Stimulated activated CD4-positive, alpha-beta T cell treated with anti-CD3 and anti-CD28 coated beads, Interleukin-15, amount 100 ng/mL, for 24 hours (primary cell): ENCODE results near the gene SLC50A1.

Experiments used
- DNase-seq: peaks from one replicate; pipeline ENCODE4 v3.0.0-alpha.2; 2020

SLC50A1 gene, protein sequence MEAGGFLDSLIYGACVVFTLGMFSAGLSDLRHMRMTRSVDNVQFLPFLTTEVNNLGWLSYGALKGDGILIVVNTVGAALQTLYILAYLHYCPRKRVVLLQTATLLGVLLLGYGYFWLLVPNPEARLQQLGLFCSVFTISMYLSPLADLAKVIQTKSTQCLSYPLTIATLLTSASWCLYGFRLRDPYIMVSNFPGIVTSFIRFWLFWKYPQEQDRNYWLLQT

DNA sequence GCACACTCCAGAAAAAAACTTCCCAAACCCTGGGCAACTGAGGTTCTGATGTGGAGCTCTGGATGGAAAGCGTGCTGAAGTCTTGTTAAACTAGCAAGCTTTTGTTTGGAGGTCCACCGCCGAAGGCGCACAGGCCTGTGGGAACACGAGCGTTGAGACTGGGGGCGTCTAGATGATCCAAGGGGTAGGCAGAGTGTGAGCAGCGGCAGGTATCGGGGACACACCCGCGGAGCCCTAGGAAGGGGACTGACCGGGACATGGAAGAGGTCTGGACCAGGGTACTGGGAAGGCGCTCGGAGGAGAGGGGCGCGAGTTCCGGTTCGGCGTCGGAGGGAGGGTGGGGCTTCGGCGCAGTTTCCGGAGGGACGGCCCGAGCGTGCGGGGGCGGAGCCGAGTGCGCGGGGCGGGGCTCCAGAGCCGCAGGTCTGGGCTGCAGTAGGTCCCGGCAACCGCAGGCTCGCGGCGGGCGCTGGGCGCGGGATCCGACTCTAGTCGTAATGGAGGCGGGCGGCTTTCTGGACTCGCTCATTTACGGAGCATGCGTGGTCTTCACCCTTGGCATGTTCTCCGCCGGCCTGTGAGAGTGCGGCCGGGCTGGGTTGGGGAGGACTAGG is at the start of gene SLC50A1:
Gene SLC50A1 (plus strand): TSS at position 438 of the 614 bp plus-strand sequence. CDS start 60 bp downstream, at position 498.
- peak; percentile 97 for DNase-seq

DNA sequence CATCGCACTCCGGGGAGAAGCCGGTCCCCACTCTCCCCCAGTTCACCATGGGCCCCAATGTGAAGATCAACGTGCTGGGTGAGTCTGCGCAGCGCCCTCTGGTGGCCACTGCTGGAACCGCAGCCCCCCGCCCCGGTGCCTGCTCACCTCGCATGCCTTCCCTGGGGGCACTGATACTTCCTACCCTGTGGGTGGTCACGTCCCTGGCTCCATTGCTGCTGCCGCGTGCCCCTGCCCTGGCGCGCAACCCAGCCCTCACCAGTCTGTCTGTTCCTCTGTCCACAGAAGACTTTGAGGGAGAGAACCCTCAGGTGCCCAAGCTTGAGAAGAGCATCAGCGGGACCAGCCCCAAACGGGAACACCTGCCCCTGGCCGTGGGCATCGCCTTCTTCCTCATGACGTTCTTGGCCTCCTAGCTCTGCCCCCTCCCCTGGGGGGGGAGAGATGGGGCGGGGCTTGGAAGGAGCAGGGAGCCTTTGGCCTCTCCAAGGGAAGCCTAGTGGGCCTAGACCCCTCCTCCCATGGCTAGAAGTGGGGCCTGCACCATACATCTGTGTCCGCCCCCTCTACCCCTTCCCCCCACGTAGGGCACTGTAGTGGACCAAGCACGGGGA is 49.4 kb upstream of the SLC50A1 start:
- DNase-seq, result peak; percentile 86

DNA sequence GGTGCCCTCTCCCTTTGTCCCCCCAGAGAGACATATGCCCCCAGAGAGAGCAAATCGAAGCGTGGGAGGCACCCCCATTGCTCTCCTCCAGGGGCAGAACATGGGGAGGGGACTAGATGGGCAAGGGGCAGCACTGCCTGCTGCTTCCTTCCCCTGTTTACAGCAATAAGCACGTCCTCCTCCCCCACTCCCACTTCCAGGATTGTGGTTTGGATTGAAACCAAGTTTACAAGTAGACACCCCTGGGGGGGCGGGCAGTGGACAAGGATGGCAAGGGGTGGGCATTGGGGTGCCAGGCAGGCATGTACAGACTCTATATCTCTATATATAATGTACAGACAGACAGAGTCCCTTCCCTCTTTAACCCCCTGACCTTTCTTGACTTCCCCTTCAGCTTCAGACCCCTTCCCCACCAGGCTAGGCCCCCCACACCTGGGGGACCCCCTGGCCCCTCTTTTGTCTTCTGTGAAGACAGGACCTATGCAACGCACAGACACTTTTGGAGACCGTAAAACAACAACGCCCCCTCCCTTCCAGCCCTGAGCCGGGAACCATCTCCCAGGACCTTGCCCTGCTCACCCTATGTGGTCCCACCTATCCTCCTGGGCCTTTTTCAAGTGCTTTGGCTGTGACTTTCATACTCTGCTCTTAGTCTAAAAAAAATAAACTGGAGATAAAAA is 48.7 kb upstream of the SLC50A1 start:
- no peak for DNase-seq

DNA sequence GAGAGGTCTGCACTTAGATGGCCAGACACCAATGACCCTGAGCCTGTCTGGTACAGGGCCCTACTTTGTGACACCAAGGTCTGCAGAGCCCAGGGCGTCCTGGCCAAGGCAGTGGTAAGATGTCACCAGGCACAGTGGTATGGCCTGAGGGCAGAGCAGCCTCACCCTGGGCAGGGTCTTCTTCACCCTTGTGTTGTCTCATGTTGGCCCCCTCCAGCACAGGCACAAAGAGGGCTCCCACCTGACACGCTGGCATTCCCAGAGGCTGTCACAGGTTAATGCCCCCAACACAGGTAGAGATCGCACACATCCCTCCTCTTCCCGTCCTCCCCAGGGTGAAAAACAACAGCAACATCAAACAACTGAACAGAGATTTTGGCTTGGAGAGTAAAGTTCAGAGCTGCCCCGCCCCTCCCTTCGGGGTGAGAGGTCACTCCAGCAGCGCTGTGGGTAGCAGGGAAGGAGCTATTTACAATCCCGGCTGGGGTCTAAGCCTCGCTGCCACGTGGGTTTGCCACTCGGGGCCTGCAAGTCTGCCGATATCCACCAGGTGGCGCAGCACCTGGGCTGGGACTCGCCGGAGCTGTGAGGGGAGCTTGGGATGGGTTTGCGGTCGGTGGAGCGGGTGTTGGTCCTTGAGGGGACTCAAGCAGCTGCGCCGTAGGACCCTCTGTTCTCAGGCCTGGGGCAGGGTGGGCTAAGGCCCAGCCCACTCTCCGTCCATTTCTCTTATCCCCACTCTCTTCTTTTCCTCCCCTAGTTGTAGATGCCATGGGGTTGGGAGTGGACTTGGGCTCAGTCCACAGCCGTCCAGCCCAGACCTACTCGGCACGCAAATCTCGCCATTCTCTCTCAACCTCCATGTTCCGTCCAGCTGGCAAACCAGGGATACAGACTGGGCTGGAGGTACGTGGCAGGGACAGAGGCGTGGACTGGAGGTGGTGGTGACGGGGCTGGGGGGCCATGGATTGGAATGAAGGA is 44.3 kb upstream of the SLC50A1 start:
- peak; percentile 88 for DNase-seq

DNA sequence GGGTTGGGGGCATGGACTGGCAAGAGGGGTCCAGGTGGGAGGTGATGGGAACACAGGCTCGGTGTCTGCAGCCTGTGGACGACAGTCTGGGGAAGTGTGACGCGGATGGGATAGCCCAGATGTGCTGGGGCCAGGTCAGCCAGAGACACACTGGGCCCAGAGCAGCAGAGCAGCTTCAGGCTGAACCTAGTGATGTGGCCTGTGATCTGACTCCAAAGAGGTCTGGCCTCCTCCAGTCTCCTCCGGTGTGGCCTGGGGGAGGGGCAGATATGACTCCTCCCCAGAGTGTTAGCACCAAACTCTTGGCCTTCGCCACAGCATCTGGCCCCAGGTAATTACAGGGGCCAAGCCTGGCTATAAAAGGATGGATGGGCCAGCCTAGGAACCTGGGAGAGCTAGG is 43.5 kb upstream of the SLC50A1 start:
- DNase-seq, result no peak

DNA sequence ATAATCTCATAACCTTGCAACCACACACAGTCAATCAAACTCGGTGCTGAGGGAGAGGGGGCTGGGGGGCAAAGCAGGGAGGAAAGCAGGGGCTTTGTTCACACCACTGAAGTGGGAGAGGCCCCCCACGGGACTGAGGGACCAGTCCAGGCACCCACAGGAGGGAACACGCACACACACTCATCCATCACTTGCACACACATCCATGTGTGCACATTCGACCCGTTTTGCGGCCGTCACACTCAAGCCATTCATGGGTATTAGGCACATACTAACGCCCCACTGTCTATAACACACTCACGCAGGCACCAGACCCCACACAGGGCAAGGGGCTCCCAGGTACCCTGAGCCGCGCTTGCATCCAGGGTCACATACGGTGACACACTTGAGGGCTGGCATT is 43.0 kb upstream of the SLC50A1 start:
- no peak for DNase-seq

DNA sequence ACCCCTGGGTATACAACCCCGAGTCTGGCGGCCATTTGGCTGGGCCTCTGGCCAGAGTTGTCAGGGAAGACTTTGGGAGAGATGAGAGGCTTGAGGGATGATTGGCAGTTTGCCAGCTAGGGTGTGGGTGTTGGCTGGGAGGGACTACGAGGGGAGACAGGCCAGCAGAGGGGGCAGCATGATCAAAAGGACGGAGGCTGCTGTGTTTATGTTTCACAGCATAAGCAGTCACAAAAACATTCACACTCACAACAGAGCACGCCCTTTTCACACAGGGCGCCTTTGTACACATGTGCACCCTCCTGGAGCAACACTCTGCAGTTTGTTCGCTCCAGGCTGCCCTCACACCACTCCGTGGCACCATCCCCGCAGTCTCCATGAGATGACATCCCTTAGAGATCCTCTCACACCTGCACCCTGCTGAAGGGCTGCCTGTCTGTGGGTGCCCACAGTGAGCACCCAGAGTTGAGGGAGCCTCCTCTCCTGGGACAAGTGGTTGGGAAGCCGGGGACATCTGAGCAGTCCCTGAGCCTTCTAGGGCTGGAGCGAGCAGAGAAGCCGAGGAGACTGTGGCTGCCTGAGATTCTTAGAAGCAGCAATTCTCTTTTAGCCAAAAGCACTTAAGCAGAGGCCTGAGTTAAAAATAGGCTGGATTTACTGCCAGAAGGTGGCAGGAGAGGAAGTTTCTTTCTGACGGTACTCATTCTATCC is 41.6 kb upstream of the SLC50A1 start:
- no peak for DNase-seq

DNA sequence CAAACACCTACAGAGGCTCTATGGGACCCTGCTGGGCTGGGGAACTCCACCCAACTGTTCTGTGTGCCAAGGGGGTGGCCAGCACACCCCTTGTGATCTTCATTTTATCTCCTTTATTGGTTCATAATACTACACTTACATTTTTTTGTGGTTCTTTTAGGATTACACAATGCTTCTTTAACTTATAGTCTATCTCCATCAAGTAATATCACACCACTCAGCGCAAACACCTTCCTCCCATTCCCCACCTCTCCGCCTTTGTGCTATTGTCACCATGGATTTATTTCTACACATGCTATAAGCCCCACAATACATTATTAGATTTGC is 41.1 kb upstream of the SLC50A1 start:
- no peak for DNase-seq

DNA sequence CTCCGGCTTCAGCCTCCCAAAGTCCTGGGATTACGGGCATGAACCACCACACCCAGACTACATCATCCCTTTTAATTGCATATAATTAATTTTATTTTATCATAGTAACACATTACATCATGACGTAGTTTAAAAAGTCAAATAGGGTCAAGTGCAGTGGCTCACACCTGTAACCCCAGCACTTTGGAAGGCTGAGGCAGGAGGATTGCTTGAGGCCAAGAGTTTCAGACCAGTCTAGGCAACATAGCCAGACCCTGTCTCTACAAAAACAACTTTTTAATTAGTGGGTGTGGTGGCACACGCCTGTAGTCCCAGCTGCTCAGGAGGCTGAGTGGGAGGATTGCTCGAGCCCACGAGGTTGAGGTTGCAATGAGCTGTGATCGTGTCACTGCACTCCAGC is 36.3 kb upstream of the SLC50A1 start:
- no peak for DNase-seq

DNA sequence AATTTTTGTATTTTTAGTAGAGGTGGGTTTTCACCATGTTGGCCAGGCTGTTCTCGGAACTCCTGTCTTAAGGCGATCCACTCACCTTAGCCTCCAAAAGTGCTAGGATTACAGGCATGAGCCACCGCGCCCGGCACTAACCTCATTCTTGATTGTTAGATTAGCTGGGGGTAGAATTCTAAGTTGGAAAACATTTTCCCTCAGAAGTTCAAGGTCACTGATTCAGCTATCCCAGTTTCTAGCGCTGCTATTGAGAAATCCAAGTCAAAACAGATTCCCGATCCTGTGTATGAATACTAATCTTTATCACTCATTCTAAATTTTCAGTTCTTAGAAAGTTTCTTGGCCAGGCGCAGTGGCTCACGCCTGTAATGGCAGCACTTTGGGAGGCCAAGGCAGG is 32.3 kb upstream of the SLC50A1 start:
- DNase-seq, result no peak

DNA sequence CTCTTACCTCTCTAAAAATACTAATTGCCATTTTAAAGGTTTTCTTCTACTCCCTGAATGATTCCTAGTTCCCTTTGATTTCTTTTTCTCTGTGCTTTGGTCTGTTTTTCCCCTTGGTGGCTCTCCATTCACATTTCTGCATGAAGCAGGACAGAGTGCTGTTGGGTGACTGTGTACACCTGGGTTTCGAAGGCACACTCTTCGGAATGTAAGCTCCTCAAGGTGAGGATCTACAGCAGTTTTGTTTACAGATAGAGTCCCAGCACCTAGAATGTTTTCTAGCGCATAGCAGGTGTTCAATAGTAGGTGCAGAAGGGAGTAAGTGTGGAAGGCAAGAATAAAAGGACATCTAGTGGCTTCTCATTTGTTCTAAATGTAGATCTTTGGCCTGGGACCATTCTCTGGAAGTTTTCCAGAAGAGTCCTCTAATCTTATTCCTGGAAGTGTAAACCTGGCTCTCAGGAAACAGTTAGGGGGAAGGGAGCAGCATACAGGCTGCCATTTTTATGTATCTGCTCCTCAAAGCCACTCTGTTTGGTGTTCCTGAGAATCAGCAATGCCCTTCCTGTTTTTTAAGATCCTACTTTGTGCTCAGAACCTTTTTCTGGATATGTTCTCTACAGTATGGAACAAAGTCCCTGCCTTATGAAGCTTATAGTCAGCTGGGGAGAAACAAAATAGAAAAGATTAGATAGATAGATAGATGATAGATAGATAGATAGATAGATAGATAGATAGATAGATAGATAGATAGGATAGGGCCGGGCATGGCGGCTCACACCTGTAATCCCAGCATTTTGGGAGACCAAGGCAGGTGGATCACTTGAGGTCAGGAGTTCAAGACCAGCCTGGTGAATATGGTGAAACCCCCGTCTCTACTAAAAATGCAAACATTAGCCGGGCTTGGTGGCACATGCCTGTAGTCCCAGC is 30.8 kb upstream of the SLC50A1 start:
- no peak for DNase-seq

DNA sequence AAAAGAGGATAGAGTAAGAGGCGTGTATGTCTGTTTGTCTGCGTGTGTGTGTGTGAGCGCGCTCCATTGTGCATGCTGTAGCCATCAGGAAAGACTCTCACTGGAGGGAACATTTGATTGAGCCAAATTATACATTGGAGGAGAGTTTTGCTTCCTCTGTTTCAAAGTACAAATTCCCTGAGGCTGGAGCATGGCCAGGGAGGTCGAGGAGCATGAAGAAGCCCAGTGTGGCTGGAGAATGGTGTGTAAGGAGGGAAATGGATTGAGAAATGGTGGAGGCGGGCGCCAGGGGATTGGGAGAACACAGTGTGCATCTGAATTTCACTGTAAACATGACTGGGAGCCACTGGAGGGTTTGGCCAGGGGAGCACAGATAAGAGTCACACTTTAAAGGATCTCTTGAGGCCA is 30.0 kb upstream of the SLC50A1 start:
- no peak for DNase-seq

DNA sequence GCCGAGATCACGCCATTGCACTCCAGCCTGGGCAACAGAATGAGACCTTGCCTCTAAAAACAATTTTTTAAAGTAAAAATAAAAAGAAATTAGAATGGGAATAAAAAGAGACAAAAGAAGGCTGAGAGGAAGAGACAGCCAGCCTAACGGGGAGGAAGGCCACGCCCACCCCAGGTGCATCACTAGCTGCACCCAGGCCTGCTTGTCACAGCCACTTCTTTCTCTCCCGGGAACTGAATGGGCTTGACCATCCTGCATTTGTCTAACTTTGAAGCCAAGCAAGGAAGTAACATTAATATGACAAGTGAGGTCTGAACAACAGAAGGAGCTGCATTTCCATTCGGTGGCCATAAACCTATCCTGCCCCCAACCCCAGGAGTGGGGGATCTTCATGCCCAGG is 28.8 kb upstream of the SLC50A1 start:
- no peak for DNase-seq

DNA sequence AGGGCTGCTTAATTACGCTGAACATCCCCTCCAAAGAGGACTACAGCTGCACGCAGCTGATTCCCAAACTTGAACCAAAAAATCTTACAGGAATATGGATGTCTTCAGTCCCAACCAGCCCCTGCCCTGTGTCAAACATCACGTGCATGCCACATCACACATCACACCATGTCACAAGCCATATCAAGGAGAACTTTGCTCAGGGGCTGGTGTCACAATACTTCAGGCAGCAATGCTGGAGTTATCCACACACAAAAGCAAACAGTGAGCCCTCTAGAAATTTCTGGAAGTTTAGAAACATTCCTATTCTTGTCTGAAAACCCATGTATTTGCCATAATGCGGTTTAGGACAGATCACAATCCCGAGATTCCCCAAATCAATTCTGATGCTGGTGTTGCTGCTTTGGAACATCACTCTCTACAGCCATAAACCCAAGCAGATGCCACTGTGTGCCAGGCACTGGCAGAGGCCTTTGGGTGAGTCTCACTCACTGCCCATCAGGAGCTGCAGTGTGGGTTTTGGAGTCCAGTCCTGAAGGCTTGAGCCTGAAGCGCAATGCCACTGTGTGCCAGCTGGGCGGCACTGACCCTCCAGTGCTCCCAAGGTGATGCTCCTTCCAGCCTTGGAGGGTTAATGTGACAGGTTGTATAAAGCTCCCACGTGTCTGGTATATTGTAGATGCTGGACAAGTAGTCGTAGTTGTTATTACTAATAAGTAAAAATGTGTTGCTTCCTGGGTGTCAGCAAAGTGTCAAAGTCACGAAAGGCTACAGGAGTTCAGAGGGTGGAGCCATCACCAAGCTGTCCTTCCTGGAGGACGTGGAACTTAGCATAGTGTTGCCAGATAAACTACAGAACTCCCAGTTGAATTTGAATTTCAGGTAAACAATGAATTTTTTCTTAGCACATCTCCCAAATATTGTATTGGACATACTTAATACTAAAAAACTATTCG is 28.1 kb upstream of the SLC50A1 start:
- no peak for DNase-seq

DNA sequence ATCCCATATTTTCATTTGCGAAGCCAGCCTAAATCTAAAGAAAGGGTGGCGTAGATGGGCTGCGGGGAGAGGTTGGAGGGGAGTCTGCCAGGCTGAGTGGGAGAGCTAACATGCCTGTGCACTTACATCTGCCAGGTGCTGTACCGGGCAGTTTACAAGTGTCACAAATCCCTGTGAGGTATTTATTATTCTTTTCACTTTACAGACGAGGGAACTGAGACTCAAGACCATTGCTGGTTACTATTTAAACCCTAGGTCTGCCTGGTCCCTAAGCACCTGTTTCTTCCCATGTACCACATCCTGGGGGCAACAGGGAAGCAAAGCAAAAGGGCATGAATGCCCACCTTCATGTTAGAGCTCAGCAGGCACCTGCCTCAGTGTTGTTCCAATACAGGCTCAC is 27.4 kb upstream of the SLC50A1 start:
- DNase-seq, result no peak

DNA sequence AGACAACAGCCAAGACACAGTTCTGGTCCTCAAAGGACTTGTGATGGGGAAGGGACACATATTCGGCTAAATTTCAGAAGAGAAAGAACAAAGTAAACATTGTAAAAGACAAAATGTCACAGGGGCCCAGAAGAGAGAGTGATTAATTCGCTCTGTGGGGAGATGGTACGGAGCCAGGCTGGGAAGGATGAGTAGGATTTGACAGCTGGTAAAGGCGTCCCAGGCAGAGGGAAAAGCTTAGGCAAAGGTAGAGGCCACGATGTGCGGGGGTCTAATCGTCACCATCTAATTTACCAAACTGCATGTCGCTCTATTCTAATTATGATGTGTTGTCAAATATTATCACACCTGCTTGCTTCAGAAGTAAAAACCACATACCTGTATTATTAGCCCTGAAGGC is 25.3 kb upstream of the SLC50A1 start:
- DNase-seq, result no peak

DNA sequence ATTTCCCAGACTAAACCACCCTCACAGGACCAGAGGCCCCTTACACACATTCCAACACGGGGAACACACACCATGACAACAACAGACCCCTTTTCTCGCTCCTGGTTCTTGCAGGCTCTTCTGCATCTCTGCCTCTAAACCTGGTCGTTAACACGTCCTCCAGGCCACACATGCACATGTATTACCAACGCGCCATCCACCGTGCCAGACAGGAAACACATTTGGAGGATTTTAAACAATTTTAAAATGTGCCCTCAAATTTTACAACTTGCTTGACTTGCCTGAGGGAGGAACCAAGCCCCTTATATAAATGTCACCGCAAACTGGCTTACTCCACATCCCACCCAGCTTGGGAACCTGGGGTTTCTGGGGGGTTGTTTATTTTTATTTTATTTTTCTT is 24.8 kb upstream of the SLC50A1 start:
- DNase-seq, result no peak

DNA sequence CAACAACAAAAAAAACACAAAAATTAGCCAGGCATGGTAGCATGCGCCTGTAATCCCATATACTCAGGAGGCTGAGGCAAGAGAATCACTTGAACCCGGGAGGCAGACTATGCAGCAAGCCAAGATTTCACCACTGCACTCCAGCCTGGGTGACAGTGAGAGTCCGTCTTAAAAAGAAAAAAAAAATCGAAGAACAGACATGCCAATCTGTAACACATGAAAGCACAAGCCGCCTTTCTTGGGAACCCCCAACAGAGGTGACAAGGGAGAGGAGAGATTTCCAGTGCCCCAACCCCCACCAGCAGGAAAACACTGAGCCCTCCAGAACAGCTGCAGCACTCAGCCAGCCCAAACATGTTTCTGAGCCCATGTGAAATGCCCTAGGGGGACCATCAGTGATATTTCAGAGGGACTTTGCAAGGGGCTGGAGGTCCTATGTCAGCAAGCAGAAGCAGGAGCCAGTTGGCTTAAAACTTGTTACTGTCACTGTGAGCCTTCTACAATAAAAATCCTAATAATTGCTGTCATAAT is 22.1 kb upstream of the SLC50A1 start:
- no peak for DNase-seq

DNA sequence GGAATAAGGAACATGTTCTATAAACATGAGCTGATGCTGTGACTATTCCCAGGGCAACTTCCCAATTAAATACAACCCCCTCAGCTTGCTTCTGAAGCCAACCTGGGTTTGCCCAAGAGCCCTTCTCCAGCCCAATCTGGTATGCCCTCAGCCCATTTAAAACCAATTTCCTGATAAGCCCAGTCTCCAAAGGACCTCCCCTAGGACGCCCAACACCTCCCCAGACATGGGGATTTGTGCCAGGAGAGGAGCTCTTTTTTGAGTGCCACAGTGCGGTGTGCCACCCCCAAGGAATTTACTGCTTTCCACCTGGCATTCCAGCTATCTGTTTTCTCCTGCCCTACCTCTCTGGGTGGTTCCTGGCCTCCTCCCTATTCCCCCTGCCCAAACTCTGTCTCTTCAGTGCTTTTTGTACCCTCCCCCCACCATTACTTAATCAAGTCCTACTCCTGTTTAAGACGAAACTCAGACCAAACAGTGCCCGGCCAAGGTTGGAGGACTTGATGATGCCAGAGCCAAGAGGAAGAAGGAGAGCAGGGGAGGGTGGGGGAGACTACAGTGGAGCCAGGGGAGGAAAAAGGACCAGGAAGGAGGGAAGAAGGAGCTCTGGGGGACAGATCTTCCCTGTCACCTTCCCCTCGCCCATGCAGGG is 19.4 kb upstream of the SLC50A1 start:
- DNase-seq, result no peak
